Skin epidermis (tissue), 12 donors: Measurements from ENCODE around the gene PPP1R1C.
"Not testable (repeated sequence)": the region's sequence is repeated elsewhere in the genome, so short reads cannot be mapped to it uniquely, and the experiment has no call there.

Experiments
- H3K27ac ChIP-seq, 21 experiments: fragments of 200-600 bp; sonication (generic) in 11 of 21; one replicate each; pipeline ENCODE4 v1.5.0; 2020; ENCODE audit warnings: mild to moderate bottlenecking in 3 of 21, inconsistent platforms in 2 of 21, moderate library complexity in 2 of 21
- H3K4me3 ChIP-seq, 7 experiments: fragments of 200-600 bp; sonication (generic) in 2 of 7; one replicate each; pipeline ENCODE4 v1.5.0; 2020; ENCODE audit warnings: inconsistent platforms in 2 of 7, mild to moderate bottlenecking in 2 of 7, moderate library complexity in 1 of 7

PPP1R1C gene, protein sequence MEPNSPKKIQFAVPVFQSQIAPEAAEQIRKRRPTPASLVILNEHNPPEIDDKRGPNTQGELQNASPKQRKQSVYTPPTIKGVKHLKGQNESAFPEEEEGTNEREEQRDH

DNA sequence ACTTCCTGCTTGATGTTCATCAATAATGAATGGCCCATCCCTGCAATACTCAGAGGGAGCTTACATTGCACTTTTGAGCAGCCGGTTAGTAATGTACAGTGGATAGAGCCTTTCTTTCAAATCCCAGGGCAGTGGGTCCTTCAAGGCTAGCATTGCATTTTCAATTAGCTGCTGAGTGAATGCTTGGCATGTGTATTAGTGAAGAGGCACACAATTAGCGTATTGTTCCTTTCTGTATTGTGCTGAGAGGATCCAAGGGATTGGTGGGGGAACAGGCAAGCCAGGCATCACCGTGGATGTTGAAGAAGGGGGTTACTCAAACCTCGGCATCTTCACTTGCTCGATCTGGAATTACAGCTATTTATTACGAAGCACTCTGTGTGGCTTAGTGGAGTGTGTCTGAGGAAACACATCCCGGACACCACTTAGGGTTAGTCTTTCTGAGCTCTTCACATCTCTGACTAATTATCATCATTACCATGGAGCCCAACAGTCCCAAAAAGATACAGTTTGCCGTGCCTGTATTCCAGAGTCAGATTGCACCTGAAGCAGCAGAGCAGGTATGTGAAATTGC, at the start of gene PPP1R1C:
TSS of gene PPP1R1C (plus strand) at position 222 of the 574 bp plus-strand sequence. CDS start at position 480, 258 bp downstream.
- no peak within 1 kb of the TSS for H3K4me3 ChIP-seq
- no peak within 1 kb of the TSS for H3K27ac ChIP-seq

DNA sequence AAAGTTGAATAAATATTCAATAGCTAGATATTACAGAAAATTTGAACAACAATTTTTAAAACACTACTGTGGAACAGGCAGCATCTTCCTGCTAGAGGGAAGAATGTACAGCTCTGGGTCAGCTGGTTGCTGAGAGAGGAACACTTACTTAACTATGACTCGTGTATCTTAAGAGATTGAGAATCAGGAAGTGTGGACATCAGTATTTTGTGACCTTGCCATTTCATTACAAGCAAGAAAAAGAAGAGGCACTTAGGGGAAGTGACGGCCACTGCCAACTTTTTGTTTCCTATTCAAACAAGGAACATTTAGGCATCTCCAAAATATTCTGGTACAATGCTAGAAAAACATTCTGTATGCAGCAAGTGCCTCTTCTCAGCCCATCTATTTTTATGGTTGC, 48.2 kb upstream of the PPP1R1C start:
- Histone ChIP-seq H3K27ac (no peak overlapping the region), H3K4me3 (no peak overlapping the region)

DNA sequence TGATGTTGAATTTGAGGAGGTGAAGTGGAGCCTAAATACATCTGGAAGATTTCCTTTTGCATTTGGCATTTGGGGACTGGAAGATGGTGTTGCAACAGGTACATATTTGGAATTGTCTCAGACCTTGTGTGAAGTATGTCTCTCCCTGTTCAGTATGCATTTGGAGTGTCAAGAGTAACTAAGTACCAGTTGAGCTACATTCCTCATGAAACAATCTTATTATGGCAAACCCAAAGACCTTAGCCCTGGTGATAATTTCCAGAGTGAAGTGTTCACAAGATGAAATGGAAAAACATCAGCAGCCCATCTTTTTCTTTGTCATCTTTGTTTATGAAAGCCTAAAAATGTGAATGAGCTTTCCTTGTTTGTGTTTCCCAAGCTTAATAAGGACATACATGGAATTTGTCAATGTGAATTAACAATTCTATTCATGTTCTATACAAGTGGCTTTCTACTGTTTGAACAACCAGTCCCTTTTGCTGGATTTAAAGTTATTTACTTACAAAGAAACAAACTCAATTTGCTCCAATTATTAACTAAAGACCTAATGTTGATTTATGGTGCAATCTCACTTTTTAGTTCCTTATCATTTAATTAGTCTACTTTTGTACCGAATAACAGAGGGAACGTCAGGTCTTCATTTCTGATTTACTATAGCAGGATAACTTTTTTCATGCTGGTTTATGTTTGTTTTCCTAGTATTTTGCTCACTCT, 42.1 kb upstream of the PPP1R1C start:
- no peak overlapping the region for H3K27ac ChIP-seq
- H3K4me3 ChIP-seq = no peak overlapping the region

DNA sequence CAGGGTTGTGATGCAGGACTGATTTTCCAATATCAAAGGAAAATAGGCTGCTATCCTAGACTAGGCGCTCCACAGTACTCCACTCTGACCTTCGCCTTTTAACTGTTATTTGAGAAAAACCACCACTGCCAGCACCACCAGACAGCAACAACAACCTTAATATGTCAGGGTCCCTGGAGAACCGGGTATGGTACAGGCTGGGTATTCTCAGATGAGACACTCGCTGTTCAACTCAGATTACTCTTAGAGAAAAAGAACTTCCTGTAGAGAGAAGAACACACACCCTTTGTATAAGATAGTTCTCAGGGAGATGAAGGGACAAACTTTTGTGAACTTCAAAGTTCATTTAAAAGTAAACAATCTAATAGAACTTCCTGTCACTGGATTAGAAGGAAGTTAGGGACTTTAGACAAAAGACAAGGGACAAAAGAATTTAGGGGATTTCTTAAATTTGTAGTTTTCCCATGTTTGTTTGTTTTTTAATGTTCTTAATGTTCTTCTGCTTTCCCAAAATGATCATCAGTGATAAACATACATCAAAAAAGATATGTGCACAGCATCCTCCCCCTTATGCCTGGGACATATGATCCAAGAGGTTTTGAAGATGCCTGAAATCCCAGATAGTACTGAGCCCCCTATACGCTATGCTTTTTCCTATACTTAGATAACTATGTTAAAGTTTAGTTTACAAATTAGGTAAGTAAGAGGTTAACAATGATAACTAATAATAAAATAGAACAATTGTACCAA, 41.3 kb upstream of the PPP1R1C start:
- no peak overlapping the region for H3K27ac ChIP-seq

DNA sequence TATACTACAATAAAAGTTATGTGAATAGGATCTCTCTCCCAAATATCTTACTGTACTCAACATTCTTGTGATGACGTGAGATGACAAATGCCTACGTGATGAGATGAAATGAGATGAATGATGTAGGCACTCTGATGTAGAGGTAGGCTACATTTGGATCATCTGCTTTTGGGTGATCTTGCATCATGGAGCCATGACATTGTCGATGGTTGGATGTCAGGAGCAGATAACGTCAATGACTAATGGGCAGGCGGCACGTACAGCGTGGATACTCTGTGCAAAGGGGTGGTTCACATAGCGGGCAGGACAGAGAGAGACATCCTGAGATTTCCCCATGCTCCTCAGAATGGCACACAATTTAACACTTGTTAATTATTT, 40.8 kb upstream of the PPP1R1C start:
- Histone ChIP-seq H3K4me3 (no peak overlapping the region), H3K27ac (no peak overlapping the region)

More for the DNA sequence above, 41.3 kb upstream of the PPP1R1C start:
- no peak overlapping the region for H3K4me3 ChIP-seq

DNA sequence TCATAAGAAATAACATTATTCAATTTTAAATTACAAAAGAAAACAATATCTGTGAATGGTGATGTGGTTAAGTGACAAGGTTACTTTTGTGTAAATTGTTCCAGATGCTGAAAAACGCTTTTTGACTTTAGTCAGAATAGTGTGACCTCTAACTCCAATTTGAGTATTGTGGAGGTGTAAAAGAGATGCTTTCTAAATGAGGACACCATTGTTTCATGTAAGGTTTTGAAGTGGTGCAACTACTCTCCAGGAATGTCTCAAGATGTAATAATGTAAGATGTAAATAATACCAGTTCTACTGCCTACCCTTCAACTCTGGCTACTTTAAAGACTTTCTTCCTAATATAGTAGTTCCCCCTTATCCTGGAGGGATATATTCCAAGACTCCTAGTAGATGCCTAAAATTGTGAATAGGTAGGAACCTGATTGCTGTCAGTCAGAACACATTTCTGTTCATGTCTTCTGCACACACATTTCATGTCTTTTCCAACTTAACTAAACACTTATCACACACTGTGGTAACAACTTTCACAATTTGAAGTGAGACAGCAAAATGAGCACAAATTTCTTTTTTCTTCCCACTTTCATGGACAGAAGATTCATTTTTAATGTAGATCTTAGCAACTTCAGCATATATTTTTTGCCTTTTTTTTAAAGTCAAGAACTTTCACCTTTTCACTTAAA, 39.1 kb upstream of the PPP1R1C start:
- Histone ChIP-seq H3K27ac (no peak overlapping the region), H3K4me3 (no peak overlapping the region)

DNA sequence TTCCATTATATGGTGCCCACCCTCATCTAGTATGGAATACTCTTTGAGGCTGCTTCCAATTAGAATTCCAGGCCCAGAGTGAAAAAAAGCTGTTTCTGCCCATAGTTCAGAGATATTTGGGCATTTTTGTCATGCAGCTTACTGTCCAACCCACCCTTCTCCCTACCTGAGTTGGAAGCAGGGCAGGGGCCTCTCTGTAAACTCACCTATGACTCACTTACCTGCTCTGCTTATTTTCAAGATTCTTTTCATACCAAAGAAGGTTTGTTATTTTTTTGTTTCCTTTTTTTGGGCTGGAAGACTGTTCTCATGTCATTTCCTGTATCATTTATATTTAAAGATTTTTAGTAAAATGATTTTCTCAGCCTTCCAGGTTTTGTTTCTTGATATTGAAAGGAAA, 38.4 kb upstream of the PPP1R1C start:
- Histone ChIP-seq H3K4me3 (no peak overlapping the region), H3K27ac (no peak overlapping the region)

DNA sequence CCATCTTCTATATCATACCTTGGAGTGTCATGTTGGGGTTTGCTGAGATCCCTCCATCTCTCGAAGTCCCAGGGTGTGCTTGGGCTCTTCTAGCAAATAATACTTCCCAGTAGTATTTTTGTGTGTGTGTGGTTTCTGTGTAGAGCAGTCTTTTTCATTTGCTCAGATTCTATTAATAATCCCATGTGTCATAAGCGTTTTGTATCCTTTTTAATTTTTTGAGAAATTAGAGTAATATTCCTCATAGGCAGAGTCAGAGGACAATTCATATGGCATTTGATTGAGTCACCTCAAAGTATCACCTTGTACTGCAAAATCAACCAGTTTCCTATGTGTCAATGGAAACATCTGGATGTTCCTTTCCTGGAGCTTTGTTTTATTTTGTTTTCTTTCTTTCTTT, 37.4 kb upstream of the PPP1R1C start:
- Histone ChIP-seq H3K27ac (no peak overlapping the region), H3K4me3 (no peak overlapping the region)

DNA sequence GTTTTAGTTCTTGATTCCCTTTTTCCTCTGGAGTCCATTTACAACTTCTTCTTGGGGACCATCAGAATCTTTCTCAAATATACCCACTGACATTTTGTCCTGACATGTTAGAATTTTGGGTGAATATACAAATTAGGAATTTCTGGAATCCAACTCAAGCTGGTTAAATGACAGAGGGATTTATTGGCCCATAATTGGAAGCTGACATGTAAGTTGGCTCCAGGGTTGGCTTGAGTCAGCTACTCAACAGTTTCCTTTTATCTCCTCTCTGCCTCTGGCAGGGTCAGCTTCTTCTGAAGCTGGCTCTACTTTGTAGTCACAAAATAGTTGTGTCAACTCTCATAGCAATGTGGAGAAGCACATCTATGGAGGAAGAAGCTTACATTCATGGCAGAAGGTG, 36.6 kb upstream of the PPP1R1C start:
- Histone ChIP-seq H3K4me3 (no peak overlapping the region), H3K27ac (no peak overlapping the region)

DNA sequence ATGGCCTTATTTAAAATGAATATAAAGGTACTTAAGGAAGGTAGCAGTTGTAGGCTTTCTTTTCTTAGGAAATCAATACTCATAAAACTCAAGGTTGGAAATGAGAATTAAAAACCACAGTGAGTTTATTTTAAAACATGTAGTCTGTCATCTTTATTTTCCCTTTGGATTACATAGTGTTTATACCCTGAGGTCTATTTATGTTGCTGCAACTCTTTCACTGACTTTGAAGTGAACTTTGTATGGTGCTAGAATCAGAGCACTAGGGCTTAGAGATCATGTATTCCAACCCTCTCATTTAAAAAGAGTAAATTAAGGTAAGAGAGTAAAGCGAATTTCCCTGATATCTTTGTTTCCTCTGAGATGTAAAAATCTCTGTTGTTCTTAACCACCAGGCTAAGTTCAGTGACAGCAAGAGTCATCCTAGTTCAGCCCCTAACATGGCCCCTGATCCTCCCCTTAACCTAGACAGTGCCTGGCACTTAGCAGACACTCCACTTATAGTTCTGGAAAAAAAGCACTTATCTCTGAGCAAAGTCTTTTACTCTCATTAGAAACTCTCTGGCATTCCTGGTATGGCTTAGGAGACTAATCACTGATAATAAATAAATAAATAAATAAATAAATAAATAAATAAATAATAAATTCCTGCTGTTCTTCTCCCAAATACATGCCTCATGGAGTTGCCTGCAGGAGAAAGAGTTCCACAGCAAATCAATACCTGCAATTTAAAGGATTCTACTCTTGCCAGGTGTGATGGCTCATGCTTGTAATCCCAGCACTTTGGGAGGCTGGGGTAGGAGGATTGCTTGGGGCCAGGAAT, 33.0 kb upstream of the PPP1R1C start:
- no peak overlapping the region for H3K27ac ChIP-seq

DNA sequence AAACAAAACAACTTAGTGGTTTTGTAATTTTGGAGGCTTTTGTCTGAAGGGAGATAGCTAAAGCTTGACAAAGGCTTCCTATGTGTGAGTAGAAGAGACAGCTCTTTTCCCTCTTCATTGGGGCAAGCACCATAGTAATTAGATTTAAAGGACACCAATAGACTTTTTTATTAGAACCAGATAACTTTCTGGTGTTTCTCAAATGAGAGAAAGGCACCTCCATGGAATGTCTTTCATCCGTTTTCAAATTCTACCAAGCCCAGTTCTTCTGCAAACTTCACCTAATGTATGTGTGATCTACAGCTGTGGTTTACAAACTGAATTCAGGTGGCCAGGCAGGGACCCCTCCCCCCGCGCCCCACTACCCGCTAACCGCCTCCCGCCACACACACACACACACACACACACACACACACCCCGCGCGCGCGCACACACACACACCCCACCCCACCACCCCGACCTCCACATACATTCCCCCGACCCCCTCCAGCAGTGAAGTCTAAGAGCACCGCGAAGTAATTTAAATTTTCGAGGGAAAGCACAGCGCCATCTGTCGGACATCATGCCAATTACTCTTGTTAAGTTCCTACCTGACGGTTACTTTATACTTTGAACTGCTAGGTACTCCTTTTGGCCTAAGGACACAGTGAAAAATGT, 31.6 kb upstream of the PPP1R1C start:
- Histone ChIP-seq H3K27ac (peak overlapping the region in 2 of 21 experiments; percentile 12 to 27), H3K4me3 (peak overlapping the region in 2 of 7 experiments; percentile 17 to 21)

More for the DNA sequence above, 33.0 kb upstream of the PPP1R1C start:
- no peak overlapping the region for H3K4me3 ChIP-seq

DNA sequence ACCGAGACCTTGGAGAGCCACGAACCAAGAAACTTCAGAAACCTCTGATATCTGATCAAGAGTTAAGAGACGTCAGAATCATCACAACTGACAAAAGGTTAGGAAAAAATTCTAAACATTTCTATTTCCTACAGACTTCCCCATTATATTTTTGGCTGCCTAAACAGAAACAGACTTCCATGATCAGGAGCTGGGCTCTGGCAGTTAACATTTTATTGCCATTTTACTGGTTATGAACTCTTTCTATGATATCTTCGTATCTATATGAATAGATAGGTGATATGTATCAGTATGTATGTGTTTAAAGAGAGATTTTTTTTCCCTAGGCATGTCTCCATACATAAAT, 31.1 kb upstream of the PPP1R1C start:
- peak overlapping the region in 3 of 21 experiments; percentile 12 to 57 (median 27) for H3K27ac ChIP-seq
- H3K4me3 ChIP-seq = no peak overlapping the region

DNA sequence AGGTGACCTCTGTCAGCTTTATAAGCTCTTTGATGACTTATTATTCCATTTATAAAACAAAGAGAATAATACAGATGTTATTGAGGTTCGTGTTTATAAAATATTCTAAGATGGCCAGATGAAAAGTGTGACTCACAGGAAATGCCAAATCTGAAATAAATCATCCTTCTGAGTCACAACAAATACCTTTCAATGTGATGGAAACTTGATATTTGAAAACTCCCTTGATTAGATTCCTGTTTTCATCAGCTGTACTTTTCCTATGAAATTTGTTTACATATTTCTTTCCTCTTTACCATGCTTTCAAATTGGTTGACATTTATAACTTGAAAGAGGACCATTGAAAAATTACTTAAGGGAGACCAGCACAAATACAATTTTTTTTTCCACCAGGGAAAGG, 30.6 kb upstream of the PPP1R1C start:
- H3K4me3 ChIP-seq = no peak overlapping the region
- H3K27ac ChIP-seq = peak overlapping the region in 2 of 21 experiments; percentile 27 to 57

DNA sequence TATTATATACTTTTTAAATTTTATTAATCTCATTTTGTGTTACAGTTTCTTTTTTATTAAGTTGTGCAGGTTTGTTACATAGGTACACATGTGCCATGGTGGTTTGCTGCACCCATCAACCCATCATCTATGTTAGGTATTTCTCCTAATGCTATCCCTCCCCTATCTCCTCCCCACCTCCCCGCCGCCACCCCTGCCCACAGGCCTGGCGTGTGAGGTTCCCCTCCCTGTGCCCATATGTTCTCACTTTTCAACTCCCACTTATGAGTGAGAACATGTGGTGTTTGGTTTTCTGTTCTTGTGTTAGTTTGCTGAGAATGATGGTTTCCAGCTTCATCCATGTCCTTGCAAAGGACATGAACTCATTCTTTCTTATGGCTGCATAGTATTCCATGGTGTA, 29.8 kb upstream of the PPP1R1C start:
- not testable (repeated sequence) for H3K27ac ChIP-seq, H3K4me3 ChIP-seq

DNA sequence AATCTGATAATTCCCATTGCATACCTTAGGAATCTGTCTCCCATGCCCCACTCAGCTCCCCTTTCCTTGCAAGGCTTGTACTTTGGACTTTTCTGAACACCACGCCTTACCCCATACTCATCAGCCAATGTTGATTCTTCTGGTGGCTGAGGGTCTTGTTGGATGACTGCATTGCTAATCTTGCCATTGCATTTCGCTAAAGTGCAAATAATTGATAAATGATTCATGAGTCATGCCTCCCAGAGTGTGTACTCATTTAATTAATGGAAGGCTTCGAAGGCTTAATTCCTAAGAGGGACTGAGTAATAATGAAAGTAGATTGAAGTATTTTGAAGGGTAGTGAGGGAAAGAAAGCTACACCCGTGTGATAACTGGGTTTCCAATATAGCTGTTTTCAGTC, 28.0 kb upstream of the PPP1R1C start:
- H3K4me3 ChIP-seq = no peak overlapping the region
- H3K27ac ChIP-seq = no peak overlapping the region

DNA sequence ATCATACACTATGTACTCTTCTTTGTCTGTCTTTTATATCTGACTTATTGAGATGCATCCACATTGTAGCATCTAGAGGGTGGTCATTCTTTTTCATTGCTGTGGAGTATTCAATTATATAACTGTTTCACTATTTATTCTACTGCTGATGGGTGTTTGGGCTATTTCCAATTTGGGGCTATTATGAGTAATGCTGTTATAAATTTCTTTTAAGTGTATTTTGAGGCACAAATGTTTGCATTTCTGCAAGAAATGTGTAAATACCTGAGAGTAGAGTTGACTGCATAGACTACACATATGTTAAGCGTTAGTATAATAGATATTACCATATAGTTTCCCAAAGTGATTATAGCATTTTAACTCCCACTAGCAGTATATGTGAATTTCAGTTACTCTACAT, 26.9 kb upstream of the PPP1R1C start:
- Histone ChIP-seq H3K4me3 (no peak overlapping the region), H3K27ac (no peak overlapping the region)

DNA sequence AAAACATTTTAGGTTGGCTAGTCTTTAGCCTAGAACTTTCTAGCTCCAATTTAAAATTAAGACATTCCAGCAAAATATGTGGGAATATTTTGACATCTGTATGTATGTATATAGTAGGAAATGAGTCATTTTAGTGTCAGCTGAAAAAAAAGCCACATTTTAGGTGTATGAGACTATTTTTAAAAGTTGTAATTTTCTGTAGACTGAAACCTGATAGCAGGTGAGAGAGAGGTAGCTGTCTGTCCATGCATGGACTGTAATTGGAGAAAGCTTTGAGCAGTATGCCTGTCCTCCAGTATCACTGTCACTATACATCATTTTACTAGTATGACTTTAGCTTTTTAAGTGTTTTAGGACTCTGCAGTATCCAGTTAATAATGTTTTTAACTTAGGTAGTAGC, 26.1 kb upstream of the PPP1R1C start:
- no peak overlapping the region for H3K27ac ChIP-seq
- H3K4me3 ChIP-seq = no peak overlapping the region

DNA sequence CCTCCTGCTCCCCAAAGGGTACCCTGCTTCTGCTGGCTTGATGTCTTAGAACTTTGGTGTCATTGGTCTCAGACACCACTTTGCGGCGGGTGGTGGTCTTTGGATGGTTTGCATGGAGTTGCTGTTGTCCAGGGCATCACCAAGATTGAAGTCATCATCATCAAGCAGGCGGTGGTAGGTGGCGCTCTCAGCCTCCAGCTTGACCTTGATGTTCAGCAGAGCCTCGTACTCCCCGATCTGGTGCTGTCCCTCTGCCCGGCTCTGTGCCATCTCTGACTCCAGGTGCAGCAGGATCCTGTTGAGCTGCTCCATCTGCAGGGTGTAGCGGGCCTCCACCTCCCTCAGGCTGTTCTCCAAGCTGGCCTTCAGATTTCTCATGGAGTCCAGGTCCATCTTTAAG, 24.5 kb upstream of the PPP1R1C start:
- not testable (repeated sequence) for H3K4me3 ChIP-seq, H3K27ac ChIP-seq

DNA sequence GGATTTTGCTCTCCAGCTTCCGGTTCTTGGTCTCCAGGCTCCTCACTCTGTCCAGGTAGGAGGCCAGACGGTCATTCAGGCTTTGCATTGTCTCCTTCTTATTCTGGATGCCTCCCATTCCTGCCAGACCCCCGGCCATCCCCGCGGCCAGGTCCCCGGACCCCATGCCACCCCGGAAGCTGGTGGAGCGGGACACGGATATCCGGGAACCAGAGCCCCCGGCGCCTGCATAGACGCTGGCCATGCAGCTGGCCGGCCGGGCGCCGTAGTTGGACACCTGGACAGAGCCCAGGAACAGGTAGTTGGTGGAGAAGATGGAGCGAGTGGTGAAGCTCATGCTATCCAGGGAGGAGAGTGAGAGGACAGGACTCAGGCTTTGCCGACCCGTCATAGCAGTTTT, 23.5 kb upstream of the PPP1R1C start:
- no peak overlapping the region for H3K27ac ChIP-seq
- no peak overlapping the region for H3K4me3 ChIP-seq
